Measurements from ENCODE around the gene NUDT4. TPM values are rescaled to one million over a fixed set of nuclear protein-coding genes. Genes with fewer than 3 reads are reported as not detected.
"Not testable (repeated sequence)": the region's sequence is repeated elsewhere in the genome, so short reads cannot be mapped to it uniquely, and the experiment has no call there.

The NUDT4 gene
- total RNA-seq, 1 donor from 2014 or later: 59.1 TPM

DNA sequence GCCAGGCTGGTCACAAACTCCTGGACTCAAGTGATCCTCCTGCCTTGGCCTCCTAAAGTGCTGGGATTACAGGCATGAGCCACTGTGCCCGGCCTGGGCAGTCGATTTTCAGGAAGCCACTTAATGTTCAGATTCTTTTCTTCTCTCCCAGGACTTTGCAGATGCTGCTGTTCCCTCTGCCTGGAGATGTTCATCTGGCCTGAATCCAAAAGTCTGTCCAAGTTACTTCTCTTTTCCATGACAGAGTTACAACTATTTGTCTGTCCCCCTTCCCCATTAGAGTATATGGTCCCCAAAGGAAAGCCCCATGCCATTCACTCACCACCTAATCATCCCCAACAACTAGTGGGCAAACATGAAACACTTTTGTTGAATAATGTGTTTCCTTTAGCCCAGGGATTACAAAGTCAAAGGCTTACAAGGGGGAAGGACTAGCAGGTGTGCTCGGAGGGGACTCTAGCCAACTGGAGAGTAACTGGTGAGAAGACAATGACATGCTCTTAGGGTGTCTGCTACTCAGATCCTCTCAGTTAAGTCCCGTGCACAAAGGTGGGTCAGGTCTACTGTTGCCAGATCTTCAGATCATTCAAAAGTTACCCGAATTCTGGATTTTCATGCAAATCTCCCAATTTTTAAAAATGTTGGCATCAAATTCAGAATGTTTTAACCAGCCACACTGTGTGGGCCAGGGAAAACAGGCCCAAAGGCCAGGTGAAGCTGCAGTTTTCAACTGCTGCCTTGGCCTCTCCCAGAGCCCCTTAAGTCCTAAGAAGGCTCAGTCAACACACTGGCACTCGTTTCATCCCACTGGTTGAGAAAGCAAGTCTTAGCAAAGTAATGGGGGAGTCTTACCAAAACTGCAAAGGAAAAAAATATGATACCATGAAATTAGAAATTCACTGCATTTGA is 29.6 kb downstream of the NUDT4 start:
- Mint-ChIP-seq H3K9me3 (no peaks in the 10 kb centered on the region), H3K4me3 (no peak overlapping the region), H3K27ac (ENCODE audit: unreplicated experiment) (no peak overlapping the region), H3K27me3 (ENCODE audit: low read depth) (no peaks in the 10 kb centered on the region), H3K4me1 (no peaks in the 10 kb centered on the region), H3K36me3 (ENCODE audit: low read depth) (peaks cover 30% of the 10 kb centered on the region)
- TF ChIP-seq, protein P1, sequence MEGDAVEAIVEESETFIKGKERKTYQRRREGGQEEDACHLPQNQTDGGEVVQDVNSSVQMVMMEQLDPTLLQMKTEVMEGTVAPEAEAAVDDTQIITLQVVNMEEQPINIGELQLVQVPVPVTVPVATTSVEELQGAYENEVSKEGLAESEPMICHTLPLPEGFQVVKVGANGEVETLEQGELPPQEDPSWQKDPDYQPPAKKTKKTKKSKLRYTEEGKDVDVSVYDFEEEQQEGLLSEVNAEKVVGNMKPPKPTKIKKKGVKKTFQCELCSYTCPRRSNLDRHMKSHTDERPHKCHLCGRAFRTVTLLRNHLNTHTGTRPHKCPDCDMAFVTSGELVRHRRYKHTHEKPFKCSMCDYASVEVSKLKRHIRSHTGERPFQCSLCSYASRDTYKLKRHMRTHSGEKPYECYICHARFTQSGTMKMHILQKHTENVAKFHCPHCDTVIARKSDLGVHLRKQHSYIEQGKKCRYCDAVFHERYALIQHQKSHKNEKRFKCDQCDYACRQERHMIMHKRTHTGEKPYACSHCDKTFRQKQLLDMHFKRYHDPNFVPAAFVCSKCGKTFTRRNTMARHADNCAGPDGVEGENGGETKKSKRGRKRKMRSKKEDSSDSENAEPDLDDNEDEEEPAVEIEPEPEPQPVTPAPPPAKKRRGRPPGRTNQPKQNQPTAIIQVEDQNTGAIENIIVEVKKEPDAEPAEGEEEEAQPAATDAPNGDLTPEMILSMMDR (conservative IDR thresholded peaks at IDR 0.05): no peak
- no peak for DNase-seq (ENCODE audit: low read depth, low spot score)

DNA sequence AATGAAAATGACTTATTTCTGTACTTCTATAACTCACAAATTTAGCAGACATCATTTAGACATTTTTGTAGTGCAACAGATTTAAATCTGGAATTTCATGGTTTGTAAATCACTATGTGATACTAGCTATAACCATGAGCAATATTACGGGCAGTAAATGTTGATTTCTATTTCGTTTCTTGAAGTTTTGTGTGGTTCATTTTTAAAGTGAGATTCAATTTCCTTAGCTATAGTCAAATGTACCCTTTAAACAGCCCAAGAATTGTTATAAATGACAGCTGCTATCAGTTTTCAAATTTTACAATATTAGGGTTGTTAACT is 30.2 kb downstream of the NUDT4 start:
- TF ChIP-seq, protein P1 (conservative IDR thresholded peaks at IDR 0.05): no peak
- Mint-ChIP-seq H3K4me1 (peaks cover under 1% of the 10 kb centered on the region), H3K27me3 (ENCODE audit: low read depth) (no peaks in the 10 kb centered on the region), H3K4me3 (no peak overlapping the region), H3K27ac (ENCODE audit: unreplicated experiment) (no peak overlapping the region), H3K36me3 (ENCODE audit: low read depth) (peaks cover 24% of the 10 kb centered on the region), H3K9me3 (no peaks in the 10 kb centered on the region)
- DNase-seq (ENCODE audit: low read depth, low spot score): no peak

DNA sequence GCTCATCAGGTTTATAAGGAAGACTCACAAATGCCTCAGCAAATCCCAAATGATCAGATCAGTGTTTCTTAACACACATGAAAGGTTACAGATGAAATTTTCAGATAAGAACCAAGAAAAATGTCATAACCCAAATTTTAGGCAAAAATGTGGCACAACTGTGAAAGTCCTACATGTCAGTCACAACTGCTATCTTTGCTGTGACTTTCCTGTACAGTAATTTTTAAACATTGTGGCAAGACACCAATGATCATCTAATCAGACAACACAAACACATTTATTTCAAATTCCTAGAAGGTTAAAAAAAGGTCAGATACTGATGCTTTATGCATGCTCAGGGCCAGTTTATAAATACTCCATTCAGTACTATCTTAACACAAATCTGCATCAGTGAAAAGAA is 31.1 kb downstream of the NUDT4 start:
- TF ChIP-seq, protein P1 (conservative IDR thresholded peaks at IDR 0.05): no peak
- Mint-ChIP-seq H3K4me1 (peaks cover 8% of the 10 kb centered on the region), H3K4me3 (no peak overlapping the region), H3K9me3 (no peaks in the 10 kb centered on the region), H3K27me3 (ENCODE audit: low read depth) (no peaks in the 10 kb centered on the region), H3K27ac (ENCODE audit: unreplicated experiment) (no peak overlapping the region), H3K36me3 (ENCODE audit: low read depth) (peaks cover 19% of the 10 kb centered on the region)
- DNase-seq (ENCODE audit: low read depth, low spot score): no peak

DNA sequence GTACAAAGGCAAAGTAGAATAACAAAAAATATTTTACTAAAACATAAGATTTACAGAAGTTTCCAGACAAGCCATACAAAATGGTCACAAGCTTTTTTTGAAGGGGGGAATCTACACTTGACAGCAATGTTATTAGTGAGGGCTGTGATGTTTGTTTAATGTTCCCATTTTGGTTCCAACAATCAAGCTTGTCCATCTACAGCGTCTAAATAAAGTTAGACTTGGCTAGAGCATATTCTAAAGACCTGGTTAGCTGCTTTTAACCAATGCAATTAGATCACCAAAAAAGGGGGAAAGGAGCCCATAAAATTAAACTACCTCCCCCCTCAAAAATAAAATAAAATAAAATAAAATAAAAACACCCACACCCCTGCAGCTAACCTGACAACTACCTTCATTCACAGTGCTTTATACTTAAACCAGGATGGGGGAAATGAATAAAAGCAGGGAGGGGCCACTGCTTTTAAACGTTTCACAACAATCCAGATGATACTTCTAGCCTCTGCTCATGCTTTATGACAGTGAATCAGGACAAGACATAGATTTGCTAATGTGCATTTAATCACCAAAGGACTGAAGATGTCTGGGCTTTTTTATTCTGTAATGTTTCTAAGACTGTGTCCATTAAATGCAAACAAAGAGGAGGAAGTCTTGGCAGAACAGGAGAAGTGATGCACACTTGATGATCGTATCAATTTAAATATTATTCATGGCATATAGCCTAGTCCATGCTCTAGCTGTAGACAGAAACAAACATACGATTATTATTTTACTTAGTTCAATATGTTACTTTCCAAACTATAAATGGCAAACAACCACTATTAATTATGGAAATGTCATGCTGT is 31.8 kb downstream of the NUDT4 start:
- Mint-ChIP-seq H3K36me3 (ENCODE audit: low read depth) (peaks cover 18% of the 10 kb centered on the region), H3K4me1 (peaks cover 12% of the 10 kb centered on the region)
- not testable (repeated sequence) for DNase-seq (ENCODE audit: low read depth, low spot score); H3K27ac Mint-ChIP-seq (ENCODE audit: unreplicated experiment); H3K4me3 Mint-ChIP-seq; H3K27me3 Mint-ChIP-seq (ENCODE audit: low read depth); H3K9me3 Mint-ChIP-seq

DNA sequence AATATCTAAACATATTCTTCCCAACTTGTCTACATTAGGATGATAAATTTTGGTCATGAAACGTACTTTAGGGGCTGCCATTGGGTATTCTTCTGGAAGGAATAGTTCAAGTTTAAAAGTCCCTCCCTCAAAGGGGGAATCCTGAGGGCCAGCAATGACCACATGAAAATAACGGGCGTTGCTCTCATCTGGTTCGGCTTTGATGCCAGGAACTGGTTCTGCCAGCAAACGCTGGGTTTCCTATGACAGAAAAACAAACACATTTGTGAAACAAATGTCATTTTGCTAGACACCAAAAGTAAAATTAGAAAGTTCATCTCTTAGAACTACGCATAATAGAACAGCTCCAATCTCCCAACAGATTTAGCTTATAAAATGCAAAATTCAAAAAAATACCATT is 33.3 kb downstream of the NUDT4 start:
- H3K4me3 Mint-ChIP-seq; H3K27ac Mint-ChIP-seq (ENCODE audit: unreplicated experiment); DNase-seq (ENCODE audit: low read depth, low spot score); H3K9me3 Mint-ChIP-seq; H3K27me3 Mint-ChIP-seq (ENCODE audit: low read depth): not testable (repeated sequence)
- Mint-ChIP-seq H3K36me3 (ENCODE audit: low read depth) (peaks cover 13% of the 10 kb centered on the region), H3K4me1 (peaks cover 24% of the 10 kb centered on the region)

DNA sequence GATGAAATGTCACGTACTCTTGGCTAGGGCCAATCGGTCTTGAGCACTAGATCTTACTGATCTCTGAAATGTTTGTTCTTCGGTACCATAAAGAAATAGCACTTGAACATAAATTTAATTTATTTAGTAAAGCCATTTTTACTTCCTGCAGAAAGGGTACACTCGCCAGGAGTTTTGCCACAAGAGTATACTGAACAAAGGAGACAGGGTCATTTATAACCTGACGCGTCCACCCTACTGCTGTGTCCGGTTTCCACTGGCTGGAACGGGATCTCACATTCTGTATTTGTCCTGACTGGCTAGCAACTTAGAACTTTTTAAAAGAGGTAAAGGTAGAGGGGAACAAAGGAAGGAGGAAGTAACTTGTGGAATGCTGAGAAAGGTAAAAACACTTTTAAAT is 34.7 kb downstream of the NUDT4 start:
- DNase-seq (ENCODE audit: low read depth, low spot score); H3K36me3 Mint-ChIP-seq (ENCODE audit: low read depth); H3K4me3 Mint-ChIP-seq; H3K27ac Mint-ChIP-seq (ENCODE audit: unreplicated experiment); H3K27me3 Mint-ChIP-seq (ENCODE audit: low read depth); H3K9me3 Mint-ChIP-seq: not testable (repeated sequence)
- peaks cover 30% of the 10 kb centered on the region for H3K4me1 Mint-ChIP-seq

DNA sequence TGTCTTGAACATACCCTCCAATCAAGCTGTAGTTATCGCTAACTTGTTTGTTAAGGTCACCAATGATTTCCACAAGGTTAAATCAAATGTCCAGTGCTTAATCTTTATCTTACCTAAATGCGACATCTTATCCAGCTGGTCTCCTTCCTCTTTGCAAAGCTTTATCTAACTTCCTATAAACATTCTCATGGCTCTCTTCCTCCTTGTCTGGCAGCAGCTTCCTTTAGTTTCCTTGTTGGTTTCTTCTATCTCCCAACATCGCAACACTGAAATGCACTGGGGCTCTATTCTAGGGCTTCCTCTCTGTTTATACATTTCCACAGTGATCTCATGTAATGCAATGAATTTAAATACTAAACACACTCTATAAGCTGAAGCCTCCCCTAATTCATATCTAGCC is 35.3 kb downstream of the NUDT4 start:
- Mint-ChIP-seq H3K4me1 (peaks cover 30% of the 10 kb centered on the region), H3K9me3 (no peaks in the 10 kb centered on the region), H3K27ac (ENCODE audit: unreplicated experiment) (no peak overlapping the region), H3K27me3 (ENCODE audit: low read depth) (no peaks in the 10 kb centered on the region), H3K4me3 (no peak overlapping the region), H3K36me3 (ENCODE audit: low read depth) (peaks cover 8% of the 10 kb centered on the region)
- DNase-seq (ENCODE audit: low read depth, low spot score): no peak
- TF ChIP-seq, protein P1 (conservative IDR thresholded peaks at IDR 0.05): no peak
